Measurements from ENCODE around the gene AP1S3. TPM values are rescaled to one million over a fixed set of nuclear protein-coding genes. Genes with fewer than 3 reads are reported as not detected.

Gene AP1S3
- total RNA-seq, 1 donor from 2014 or later = 5.1 TPM

DNA sequence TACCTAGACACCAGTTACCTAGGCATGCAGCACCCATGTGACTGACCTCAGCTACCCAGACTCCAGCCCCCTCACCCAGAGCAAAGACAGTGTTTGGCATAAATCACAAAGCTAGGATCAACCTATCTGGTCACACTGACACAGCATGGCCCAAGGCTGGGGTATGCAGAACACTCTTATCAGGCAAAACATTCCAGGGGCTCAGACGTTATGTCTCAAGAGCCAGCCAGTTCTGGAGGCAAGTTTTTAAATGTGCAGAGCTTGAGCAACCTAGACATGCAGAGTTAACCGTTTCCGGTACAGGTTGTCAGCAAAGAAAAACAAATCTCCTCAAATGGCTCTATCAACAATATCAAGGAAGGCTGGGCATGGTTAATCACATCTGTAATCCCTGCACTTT lies 92.8 kb downstream of the AP1S3 start:
- Mint-ChIP-seq H3K27me3 (ENCODE audit: insufficient read depth, low read depth) (peaks cover 2% of the 10 kb centered on the region), H3K27ac (no peak overlapping the region), H3K4me3 (no peak overlapping the region), H3K36me3 (no peaks in the 10 kb centered on the region), H3K4me1 (peaks cover 8% of the 10 kb centered on the region), H3K9me3 (peaks cover 6% of the 10 kb centered on the region)
- no peaks in the 10 kb centered on the region for H3K79me2 ChIP-seq (ENCODE audit: low read depth)
- no peak for DNase-seq (ENCODE audit: low spot score)
- H3K36me3 ChIP-seq = no peaks in the 10 kb centered on the region
- no peaks in the 10 kb centered on the region for H3K27me3 ChIP-seq
- H3K9me3 ChIP-seq (ENCODE audit: low read depth) = no peaks in the 10 kb centered on the region
- no peaks in the 10 kb centered on the region for H4K20me1 ChIP-seq (ENCODE audit: low read depth)
- no peaks in the 10 kb centered on the region for H3F3A ChIP-seq (ENCODE audit: low read depth)
- H2AFZ ChIP-seq (replicated peaks) = no peak overlapping the region
- H3K4me1 ChIP-seq = no peaks in the 10 kb centered on the region
- TF ChIP-seq EZH2phosphoT487 (IDR thresholded peaks at IDR 0.05) (no peak), EZH2 (IDR thresholded peaks at IDR 0.05) (no peak)
- TF ChIP-seq, protein P1, sequence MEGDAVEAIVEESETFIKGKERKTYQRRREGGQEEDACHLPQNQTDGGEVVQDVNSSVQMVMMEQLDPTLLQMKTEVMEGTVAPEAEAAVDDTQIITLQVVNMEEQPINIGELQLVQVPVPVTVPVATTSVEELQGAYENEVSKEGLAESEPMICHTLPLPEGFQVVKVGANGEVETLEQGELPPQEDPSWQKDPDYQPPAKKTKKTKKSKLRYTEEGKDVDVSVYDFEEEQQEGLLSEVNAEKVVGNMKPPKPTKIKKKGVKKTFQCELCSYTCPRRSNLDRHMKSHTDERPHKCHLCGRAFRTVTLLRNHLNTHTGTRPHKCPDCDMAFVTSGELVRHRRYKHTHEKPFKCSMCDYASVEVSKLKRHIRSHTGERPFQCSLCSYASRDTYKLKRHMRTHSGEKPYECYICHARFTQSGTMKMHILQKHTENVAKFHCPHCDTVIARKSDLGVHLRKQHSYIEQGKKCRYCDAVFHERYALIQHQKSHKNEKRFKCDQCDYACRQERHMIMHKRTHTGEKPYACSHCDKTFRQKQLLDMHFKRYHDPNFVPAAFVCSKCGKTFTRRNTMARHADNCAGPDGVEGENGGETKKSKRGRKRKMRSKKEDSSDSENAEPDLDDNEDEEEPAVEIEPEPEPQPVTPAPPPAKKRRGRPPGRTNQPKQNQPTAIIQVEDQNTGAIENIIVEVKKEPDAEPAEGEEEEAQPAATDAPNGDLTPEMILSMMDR (IDR thresholded peaks at IDR 0.05) = no peak
- H3K4me2 ChIP-seq = no peak overlapping the region
- H3K9ac ChIP-seq = no peak overlapping the region
- no peak overlapping the region for H3K4me3 ChIP-seq
- H3K27ac ChIP-seq = no peak overlapping the region

- Histone ChIP-seq H3K27me3 (no peaks in the 10 kb centered on the region), H3K27ac (no peak overlapping the region), H3F3A (ENCODE audit: low read depth) (no peaks in the 10 kb centered on the region), H3K79me2 (ENCODE audit: low read depth) (no peaks in the 10 kb centered on the region), H3K4me1 (no peaks in the 10 kb centered on the region), H4K20me1 (ENCODE audit: low read depth) (no peaks in the 10 kb centered on the region), H3K4me2 (no peak overlapping the region), H3K9me3 (ENCODE audit: low read depth) (no peaks in the 10 kb centered on the region), H2AFZ (replicated peaks) (no peak overlapping the region), H3K9ac (no peak overlapping the region), H3K4me3 (no peak overlapping the region), H3K36me3 (no peaks in the 10 kb centered on the region)
- Mint-ChIP-seq H3K4me3 (no peak overlapping the region), H3K4me1 (peaks cover 5% of the 10 kb centered on the region), H3K27me3 (ENCODE audit: insufficient read depth, low read depth) (peaks cover 2% of the 10 kb centered on the region), H3K27ac (no peak overlapping the region), H3K9me3 (peaks cover 10% of the 10 kb centered on the region), H3K36me3 (no peaks in the 10 kb centered on the region)
- TF ChIP-seq, protein P1 (IDR thresholded peaks at IDR 0.05) = no peak
- no peak for TF ChIP-seq EZH2phosphoT487 (IDR thresholded peaks at IDR 0.05)
- no peak for TF ChIP-seq EZH2 (IDR thresholded peaks at IDR 0.05)
- no peak for DNase-seq (ENCODE audit: low spot score)
Measured at GRCh38 chr2:223740679-223741078, 96.7 kb downstream of the AP1S3 start.

GRCh38 chr2:223737207-223737606 lies 100.2 kb downstream of the AP1S3 start:
- Histone ChIP-seq H2AFZ (replicated peaks) (no peak overlapping the region), H3K27me3 (no peaks in the 10 kb centered on the region), H3K4me1 (no peaks in the 10 kb centered on the region), H4K20me1 (ENCODE audit: low read depth) (no peaks in the 10 kb centered on the region), H3K9me3 (ENCODE audit: low read depth) (no peaks in the 10 kb centered on the region), H3K4me3 (no peak overlapping the region), H3K9ac (no peak overlapping the region), H3F3A (ENCODE audit: low read depth) (no peaks in the 10 kb centered on the region), H3K4me2 (no peak overlapping the region), H3K79me2 (ENCODE audit: low read depth) (no peaks in the 10 kb centered on the region), H3K27ac (no peak overlapping the region), H3K36me3 (no peaks in the 10 kb centered on the region)
- no peak for DNase-seq (ENCODE audit: low spot score)
- TF ChIP-seq EZH2phosphoT487 (IDR thresholded peaks at IDR 0.05) = no peak
- no peak for TF ChIP-seq EZH2 (IDR thresholded peaks at IDR 0.05)
- TF ChIP-seq, protein P1 (IDR thresholded peaks at IDR 0.05) = no peak
- Mint-ChIP-seq H3K36me3 (no peaks in the 10 kb centered on the region), H3K9me3 (peaks cover 17% of the 10 kb centered on the region), H3K4me3 (no peak overlapping the region), H3K27me3 (ENCODE audit: insufficient read depth, low read depth) (peaks cover 2% of the 10 kb centered on the region), H3K27ac (no peak overlapping the region), H3K4me1 (no peaks in the 10 kb centered on the region)
